GM12878 (cell line): ENCODE data around the gene HCN3. TPM values are rescaled to one million over a fixed set of nuclear protein-coding genes. Genes with fewer than 3 reads are reported as not detected.

Experiments used
- BHLHE40 ChIP-seq, 2 experiments: fragments of 450-650 bp in 1 of 2; IDR thresholded peaks; 2 replicates each; pipeline ENCODE4 v1.6.1; 2011 to 2017; ENCODE audit warnings: low read depth in 2 of 2, borderline replicate concordance in 1 of 2, improper control_type of control experiment in 1 of 2, low read length in 1 of 2, mild to moderate bottlenecking in 1 of 2
- CREM ChIP-seq: IDR thresholded peaks from 2 replicates; pipeline ENCODE4 v1.6.1; 2014; ENCODE audit warnings: antibody characterized with exemption, low read depth
- GABPA ChIP-seq: IDR thresholded peaks from 2 replicates; pipeline ENCODE4 v1.6.1; 2014; ENCODE audit warnings: antibody characterized with exemption, low read depth, mild to moderate bottlenecking, inconsistent platforms
- GATAD2B ChIP-seq: fragments of 450-650 bp; conservative IDR thresholded peaks from 2 replicates; pipeline ENCODE4 v1.6.1; 2017; ENCODE audit warnings: low read depth, mild to moderate bottlenecking, moderate library complexity
- NFYB ChIP-seq: IDR thresholded peaks from 2 replicates; pipeline ENCODE4 v1.6.1; 2011; ENCODE audit warnings: low read depth, mild to moderate bottlenecking, low read length, improper control_type of control experiment, moderate library complexity; ENCODE audit not compliant: insufficient read depth
- PAX8 ChIP-seq: fragments of 450-650 bp; IDR thresholded peaks from 2 replicates; pipeline ENCODE4 v1.6.1; 2017; ENCODE audit warnings: mild to moderate bottlenecking, moderate library complexity
- RCOR1 ChIP-seq: conservative IDR thresholded peaks from 2 replicates; pipeline ENCODE4 v1.6.1; 2012; ENCODE audit warnings: low read depth, low read length, improper control_type of control experiment
- RELA ChIP-seq: fragments of 450-650 bp; IDR thresholded peaks from 2 replicates; pipeline ENCODE4 v1.8.0; 2014; ENCODE audit warnings: borderline replicate concordance; ENCODE audit not compliant: partially characterized antibody
- SMARCA5 ChIP-seq: fragments of 450-650 bp; IDR thresholded peaks from 2 replicates; pipeline ENCODE4 v1.6.1; 2017; ENCODE audit warnings: mild to moderate bottlenecking
- SUPT20H ChIP-seq: IDR thresholded peaks from 2 replicates; pipeline ENCODE4 v1.6.1; 2011; ENCODE audit warnings: low read depth, mild to moderate bottlenecking, low read length, moderate library complexity, borderline replicate concordance; ENCODE audit not compliant: control insufficient read depth
- YBX1 ChIP-seq: fragments of 450-650 bp; IDR thresholded peaks from 2 replicates; pipeline ENCODE4 v1.6.1; 2016; ENCODE audit warnings: antibody characterized with exemption
- ZNF24 ChIP-seq: fragments of 450-650 bp; IDR thresholded peaks from 2 replicates; pipeline ENCODE4 v1.6.1; 2017; ENCODE audit warnings: antibody characterized with exemption, mild to moderate bottlenecking
- polyA plus RNA-seq, 11 experiments: library from polyadenylated mRNA; depleted of rRNA in 4 of 11; unstranded in 6 of 11; stranded (reverse) in 5 of 11; fragments of >200 nt; fragmentation: Nextera tagmentation in 4 of 11; fragmentation: Illumina TruSeq in 1 of 11; extraction: Ambion mirVana in 4 of 11; extraction: Trizol in 1 of 11; gene quantifications; 1 replicate in 1 of 11; 2 replicates in 10 of 11; pipeline versions ENCODE4 v1.2.1 to v1.2.3, GENCODE V29; 2011 to 2016; ENCODE audit warnings: inconsistent platforms in 2 of 11, missing spikeins in 2 of 11, low read depth in 1 of 11
- total RNA-seq, 4 experiments: library from RNA; depleted of rRNA in 3 of 4; stranded (reverse); fragments of >200 nt in 3 of 4; fragmentation: Illumina TruSeq in 1 of 4; extraction: Trizol in 1 of 4; gene quantifications; 2 replicates each; pipeline versions ENCODE4 v1.2.1 to v1.2.3, GENCODE V29; 2013 to 2021
- TF ChIP-seq, protein P1 (sequence below): fragments of 450-650 bp; IDR thresholded peaks from 2 replicates; pipeline ENCODE4 v1.6.1; 2018; ENCODE audit warnings: borderline replicate concordance, mild to moderate bottlenecking; ENCODE audit not compliant: partially characterized antibody
- TF ChIP-seq, protein P2 (sequence below): IDR thresholded peaks from 2 replicates; pipeline ENCODE4 v1.6.1; 2012; ENCODE audit warnings: improper control_type of control experiment, low read depth, low read length; ENCODE audit not compliant: insufficient replicate concordance
- TF ChIP-seq, protein P3 (sequence below): fragments of 450-650 bp; IDR thresholded peaks from 2 replicates; pipeline ENCODE4 v1.6.1; 2017; ENCODE audit warnings: mild to moderate bottlenecking
- TF ChIP-seq, protein P4 (sequence below): fragments of 450-650 bp; IDR thresholded peaks from 2 replicates; pipeline ENCODE4 v1.6.1; 2016; ENCODE audit warnings: mild to moderate bottlenecking
- TF ChIP-seq, protein P5 (sequence below): IDR thresholded peaks from 2 replicates; pipeline ENCODE4 v1.6.1; 2011; ENCODE audit warnings: low read depth, low read length, improper control_type of control experiment, borderline replicate concordance

HCN3 gene
- total and polyA plus RNA-seq, 10 of the 15 experiments (the other 5 are each of a cell fraction or from before 2014, with no cell fraction given), result 0.08 to 4.1 (median 1.8) TPM

DNA sequence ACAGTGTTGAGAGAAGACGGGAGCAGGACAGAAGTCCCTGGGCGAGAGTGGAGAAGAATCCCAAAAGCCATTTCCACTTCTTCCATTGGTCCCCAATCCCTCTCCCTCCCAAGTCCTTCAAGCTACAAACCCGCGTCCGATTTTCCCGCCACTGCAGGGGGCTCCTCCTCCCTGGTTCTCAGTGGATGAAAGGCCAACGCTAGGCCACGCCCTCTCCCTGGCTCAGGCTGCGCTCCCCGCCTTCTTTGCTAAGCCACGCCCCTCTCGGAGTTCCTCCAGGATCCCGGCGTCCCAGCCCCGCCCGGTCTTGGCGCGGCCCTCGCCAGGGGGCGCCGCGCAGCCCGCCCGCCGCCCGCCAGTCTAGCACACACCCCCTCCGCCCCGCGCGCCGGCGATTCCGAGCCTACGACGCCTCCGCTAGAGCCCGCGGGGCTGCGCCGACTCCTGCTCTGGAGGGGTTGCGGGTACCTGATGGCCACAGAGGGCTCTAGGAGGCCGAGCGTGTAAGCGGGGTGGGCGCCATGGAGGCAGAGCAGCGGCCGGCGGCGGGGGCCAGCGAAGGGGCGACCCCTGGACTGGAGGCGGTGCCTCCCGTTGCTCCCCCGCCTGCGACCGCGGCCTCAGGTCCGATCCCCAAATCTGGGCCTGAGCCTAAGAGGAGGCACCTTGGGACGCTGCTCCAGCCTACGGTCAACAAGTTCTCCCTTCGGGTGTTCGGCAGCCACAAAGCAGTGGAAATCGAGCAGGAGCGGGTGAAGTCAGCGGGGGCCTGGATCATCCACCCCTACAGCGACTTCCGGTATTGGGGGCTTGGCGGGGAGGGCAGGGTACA is at the start of gene HCN3 (continued):
- TF ChIP-seq NFYB (peak; percentile 67), RCOR1 (no peak), BHLHE40 (IDR thresholded peaks at IDR 0.05; ENCODE audit: borderline replicate concordance in 1 of 2, low read depth in 2 of 2, low read length in 1 of 2) (peak in 1 of 2 experiments; percentile 45; a peak in 2 of 4 replicates), SMARCA5 (peak; percentile 80; the same call in 1 of the 2 replicates), PAX8 (no peak), CREM (no peak), GABPA (no peak), YBX1 (no peak), RELA (peak; percentile 28), GATAD2B (peak; percentile 81), ZNF24 (no peak), SUPT20H (no peak)
- TF ChIP-seq, protein P1, sequence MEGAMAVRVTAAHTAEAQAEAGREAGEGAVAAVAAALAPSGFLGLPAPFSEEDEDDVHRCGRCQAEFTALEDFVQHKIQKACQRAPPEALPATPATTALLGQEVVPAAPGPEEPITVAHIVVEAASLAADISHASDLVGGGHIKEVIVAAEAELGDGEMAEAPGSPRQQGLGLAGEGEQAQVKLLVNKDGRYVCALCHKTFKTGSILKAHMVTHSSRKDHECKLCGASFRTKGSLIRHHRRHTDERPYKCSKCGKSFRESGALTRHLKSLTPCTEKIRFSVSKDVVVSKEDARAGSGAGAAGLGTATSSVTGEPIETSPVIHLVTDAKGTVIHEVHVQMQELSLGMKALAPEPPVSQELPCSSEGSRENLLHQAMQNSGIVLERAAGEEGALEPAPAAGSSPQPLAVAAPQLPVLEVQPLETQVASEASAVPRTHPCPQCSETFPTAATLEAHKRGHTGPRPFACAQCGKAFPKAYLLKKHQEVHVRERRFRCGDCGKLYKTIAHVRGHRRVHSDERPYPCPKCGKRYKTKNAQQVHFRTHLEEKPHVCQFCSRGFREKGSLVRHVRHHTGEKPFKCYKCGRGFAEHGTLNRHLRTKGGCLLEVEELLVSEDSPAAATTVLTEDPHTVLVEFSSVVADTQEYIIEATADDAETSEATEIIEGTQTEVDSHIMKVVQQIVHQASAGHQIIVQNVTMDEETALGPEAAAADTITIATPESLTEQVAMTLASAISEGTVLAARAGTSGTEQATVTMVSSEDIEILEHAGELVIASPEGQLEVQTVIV, result no peak
- TF ChIP-seq, protein P2, sequence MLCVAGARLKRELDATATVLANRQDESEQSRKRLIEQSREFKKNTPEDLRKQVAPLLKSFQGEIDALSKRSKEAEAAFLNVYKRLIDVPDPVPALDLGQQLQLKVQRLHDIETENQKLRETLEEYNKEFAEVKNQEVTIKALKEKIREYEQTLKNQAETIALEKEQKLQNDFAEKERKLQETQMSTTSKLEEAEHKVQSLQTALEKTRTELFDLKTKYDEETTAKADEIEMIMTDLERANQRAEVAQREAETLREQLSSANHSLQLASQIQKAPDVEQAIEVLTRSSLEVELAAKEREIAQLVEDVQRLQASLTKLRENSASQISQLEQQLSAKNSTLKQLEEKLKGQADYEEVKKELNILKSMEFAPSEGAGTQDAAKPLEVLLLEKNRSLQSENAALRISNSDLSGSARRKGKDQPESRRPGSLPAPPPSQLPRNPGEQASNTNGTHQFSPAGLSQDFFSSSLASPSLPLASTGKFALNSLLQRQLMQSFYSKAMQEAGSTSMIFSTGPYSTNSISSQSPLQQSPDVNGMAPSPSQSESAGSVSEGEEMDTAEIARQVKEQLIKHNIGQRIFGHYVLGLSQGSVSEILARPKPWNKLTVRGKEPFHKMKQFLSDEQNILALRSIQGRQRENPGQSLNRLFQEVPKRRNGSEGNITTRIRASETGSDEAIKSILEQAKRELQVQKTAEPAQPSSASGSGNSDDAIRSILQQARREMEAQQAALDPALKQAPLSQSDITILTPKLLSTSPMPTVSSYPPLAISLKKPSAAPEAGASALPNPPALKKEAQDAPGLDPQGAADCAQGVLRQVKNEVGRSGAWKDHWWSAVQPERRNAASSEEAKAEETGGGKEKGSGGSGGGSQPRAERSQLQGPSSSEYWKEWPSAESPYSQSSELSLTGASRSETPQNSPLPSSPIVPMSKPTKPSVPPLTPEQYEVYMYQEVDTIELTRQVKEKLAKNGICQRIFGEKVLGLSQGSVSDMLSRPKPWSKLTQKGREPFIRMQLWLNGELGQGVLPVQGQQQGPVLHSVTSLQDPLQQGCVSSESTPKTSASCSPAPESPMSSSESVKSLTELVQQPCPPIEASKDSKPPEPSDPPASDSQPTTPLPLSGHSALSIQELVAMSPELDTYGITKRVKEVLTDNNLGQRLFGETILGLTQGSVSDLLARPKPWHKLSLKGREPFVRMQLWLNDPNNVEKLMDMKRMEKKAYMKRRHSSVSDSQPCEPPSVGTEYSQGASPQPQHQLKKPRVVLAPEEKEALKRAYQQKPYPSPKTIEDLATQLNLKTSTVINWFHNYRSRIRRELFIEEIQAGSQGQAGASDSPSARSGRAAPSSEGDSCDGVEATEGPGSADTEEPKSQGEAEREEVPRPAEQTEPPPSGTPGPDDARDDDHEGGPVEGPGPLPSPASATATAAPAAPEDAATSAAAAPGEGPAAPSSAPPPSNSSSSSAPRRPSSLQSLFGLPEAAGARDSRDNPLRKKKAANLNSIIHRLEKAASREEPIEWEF, result no peak
- TF ChIP-seq, protein P3, sequence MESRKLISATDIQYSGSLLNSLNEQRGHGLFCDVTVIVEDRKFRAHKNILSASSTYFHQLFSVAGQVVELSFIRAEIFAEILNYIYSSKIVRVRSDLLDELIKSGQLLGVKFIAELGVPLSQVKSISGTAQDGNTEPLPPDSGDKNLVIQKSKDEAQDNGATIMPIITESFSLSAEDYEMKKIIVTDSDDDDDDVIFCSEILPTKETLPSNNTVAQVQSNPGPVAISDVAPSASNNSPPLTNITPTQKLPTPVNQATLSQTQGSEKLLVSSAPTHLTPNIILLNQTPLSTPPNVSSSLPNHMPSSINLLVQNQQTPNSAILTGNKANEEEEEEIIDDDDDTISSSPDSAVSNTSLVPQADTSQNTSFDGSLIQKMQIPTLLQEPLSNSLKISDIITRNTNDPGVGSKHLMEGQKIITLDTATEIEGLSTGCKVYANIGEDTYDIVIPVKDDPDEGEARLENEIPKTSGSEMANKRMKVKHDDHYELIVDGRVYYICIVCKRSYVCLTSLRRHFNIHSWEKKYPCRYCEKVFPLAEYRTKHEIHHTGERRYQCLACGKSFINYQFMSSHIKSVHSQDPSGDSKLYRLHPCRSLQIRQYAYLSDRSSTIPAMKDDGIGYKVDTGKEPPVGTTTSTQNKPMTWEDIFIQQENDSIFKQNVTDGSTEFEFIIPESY, result no peak
- TF ChIP-seq, protein P4, sequence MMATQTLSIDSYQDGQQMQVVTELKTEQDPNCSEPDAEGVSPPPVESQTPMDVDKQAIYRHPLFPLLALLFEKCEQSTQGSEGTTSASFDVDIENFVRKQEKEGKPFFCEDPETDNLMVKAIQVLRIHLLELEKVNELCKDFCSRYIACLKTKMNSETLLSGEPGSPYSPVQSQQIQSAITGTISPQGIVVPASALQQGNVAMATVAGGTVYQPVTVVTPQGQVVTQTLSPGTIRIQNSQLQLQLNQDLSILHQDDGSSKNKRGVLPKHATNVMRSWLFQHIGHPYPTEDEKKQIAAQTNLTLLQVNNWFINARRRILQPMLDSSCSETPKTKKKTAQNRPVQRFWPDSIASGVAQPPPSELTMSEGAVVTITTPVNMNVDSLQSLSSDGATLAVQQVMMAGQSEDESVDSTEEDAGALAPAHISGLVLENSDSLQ, result no peak
- TF ChIP-seq, protein P5, sequence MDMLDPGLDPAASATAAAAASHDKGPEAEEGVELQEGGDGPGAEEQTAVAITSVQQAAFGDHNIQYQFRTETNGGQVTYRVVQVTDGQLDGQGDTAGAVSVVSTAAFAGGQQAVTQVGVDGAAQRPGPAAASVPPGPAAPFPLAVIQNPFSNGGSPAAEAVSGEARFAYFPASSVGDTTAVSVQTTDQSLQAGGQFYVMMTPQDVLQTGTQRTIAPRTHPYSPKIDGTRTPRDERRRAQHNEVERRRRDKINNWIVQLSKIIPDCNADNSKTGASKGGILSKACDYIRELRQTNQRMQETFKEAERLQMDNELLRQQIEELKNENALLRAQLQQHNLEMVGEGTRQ, result no peak
